Hepatocyte (in vitro differentiated cells): ENCODE results near the gene MIGA2.

Experiments used
- EZH2 ChIP-seq: fragments of 200-600 bp; sonication (generic); IDR thresholded peaks from 2 replicates; pipeline ENCODE4 v1.6.1; 2016; ENCODE audit warnings: antibody characterized with exemption, mild to moderate bottlenecking, borderline replicate concordance
- EZH2phosphoT487 ChIP-seq: fragments of 200-600 bp; sonication (generic); IDR thresholded peaks from one replicate; pipeline ENCODE4 v1.6.1; 2018; ENCODE audit warnings: antibody characterized with exemption, mild to moderate bottlenecking, low read depth, moderate library complexity; ENCODE audit not compliant: unreplicated experiment, severe bottlenecking
- TF ChIP-seq, protein P1 (sequence below): fragments of 200-600 bp; sonication (generic); IDR thresholded peaks from 2 replicates; pipeline ENCODE4 v1.5.1; 2016; ENCODE audit warnings: antibody characterized with exemption, mild to moderate bottlenecking; ENCODE audit not compliant: poor library complexity

- TF ChIP-seq, protein P1, sequence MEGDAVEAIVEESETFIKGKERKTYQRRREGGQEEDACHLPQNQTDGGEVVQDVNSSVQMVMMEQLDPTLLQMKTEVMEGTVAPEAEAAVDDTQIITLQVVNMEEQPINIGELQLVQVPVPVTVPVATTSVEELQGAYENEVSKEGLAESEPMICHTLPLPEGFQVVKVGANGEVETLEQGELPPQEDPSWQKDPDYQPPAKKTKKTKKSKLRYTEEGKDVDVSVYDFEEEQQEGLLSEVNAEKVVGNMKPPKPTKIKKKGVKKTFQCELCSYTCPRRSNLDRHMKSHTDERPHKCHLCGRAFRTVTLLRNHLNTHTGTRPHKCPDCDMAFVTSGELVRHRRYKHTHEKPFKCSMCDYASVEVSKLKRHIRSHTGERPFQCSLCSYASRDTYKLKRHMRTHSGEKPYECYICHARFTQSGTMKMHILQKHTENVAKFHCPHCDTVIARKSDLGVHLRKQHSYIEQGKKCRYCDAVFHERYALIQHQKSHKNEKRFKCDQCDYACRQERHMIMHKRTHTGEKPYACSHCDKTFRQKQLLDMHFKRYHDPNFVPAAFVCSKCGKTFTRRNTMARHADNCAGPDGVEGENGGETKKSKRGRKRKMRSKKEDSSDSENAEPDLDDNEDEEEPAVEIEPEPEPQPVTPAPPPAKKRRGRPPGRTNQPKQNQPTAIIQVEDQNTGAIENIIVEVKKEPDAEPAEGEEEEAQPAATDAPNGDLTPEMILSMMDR = no peak
- TF ChIP-seq EZH2phosphoT487 (no peak), EZH2 (no peak)
Observed at GRCh38 chr9:129075996-129076639, 39.7 kb downstream of the MIGA2 start.
